ENCODE data around the gene B4GALT4.
"Not testable (repeated sequence)": the region's sequence is repeated elsewhere in the genome, so short reads cannot be mapped to it uniquely, and the experiment has no call there.

The B4GALT4 gene

DNA sequence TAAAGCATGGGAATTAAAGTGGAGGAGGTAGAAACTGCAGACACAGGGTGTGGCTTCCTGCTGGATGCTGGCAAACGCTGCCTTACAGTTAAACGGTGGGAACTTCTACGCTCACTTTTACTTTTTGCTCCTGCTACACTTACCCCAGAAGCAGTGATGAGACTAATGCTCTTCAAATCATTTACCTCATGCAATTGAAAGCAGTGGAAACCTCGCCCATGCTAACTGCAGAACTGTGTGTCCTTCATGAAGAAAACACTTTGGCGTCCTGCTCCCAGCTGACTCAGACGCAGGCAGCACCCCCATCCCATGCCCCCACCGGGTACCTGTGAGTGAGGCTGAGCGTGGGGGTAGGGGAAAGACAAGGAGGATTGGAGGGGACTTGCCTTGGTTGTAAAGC lies 35.5 kb downstream of the B4GALT4 start:
- DNase-seq (ENCODE audit: low read depth in 2 of 2): no peak

DNA sequence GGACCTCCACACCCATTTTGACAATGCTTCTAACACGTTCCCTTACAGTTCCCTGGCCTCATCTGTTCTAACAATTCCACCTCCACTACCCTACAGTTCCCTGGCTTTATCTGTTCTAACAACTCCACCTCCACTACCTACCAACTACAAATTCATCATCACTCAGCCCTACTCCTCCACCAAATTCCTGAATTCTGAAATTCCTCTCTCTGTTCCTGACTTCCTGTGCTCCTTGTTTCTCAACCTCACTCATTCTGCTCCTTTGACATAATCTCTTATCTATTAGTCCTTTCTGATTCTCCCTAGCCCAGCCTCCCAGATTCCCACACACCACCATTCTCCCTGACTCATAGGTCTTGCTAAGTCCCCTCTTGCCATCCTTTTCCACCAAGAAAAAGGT lies 44.8 kb downstream of the B4GALT4 start:
- DNase-seq (ENCODE audit: low read depth in 2 of 2): no peak

DNA sequence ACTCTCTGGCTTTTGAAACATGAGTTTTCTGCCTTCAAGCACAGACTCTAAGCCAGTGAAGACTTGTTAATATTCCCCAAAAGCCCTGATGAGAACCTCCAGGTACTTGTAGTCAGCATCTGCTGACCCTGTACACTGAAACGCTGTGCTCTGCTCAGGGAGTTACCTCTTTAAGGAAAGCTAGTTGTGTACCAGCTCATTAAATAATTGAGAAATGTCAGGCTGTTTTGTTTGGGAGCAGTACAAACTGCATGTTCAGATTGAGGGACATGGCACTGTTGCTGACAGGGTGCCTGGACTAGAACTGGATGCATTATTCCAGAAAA lies 45.6 kb downstream of the B4GALT4 start:
- DNase-seq (ENCODE audit: low read depth in 2 of 2): no peak

DNA sequence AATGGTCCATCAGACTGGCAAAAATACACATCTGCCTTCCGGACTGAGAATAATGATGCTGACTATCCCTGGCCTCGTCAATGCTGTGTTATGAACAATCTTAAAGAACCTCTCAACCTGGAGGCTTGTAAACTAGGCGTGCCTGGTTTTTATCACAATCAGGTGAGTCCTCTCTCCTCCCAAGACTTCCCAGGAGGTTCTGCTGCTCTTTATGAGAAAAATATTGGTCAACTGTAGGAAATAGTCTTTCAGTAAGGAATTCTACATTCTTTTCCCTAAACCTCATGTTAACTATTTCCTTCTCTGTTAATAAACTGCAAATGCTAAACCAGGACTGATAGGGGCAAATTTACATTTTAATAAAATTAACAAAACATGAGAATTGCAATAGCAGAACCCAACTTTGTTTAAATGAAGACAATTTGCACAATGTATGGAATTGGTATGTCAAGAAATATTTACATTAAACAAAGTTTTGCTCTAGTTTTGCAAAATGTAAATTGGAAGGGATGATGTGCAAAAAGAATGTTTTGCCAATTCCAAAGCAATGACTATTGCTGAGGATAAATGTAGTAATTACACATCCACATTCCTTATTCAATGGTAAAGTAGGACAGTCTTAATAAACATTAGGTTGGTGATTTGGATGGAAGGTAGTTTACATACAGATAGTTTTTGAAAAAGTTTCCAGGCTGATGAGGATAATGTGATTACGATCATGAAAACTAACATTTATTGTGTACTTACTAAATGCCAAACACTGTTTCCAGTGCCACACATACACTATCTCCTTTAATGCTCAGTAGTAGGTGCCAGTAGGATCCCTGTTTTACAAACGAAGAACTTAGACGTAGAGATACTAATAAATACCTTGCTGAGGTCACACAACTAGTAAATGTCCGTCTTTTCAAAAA lies 46.2 kb downstream of the B4GALT4 start:
- DNase-seq (ENCODE audit: low read depth in 2 of 2): no peak

DNA sequence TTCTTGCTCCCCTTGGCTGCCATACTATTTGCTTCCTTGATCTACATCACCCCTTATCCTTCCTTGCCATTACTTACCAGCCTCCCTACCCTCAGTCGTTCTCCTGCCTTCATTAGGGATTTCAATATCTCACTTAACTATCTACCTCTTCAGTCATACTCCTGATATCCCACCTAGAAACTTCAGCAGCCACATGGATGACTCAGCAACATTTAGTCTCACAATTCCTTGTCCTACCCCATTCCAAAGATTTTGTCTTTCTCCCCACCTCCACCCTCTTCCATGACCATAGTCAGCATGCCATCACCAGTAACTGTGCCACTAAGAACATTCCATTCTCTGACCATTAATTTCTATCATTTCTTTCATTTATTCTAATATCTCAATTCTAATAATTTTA lies 48.9 kb downstream of the B4GALT4 start:
- no peak for DNase-seq (ENCODE audit: low read depth in 2 of 2)

DNA sequence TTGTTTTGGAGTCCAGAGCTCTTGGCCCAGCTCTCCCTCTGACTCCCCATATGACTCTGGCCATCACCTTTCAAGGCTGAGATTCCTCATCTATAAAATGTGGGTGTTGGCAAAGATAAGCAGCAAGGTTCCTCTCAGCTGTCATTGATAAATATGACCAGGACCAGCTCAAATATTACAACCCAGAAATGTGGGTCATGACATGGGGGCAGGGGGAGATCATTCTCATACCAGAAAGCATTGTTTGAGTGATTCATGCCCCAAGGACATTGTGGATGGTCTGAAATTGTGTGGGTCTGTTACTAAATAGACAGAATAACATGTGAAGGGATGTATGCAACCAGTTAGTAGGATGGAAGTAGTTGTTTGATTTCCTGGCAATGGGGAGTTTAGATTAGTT lies 53.4 kb downstream of the B4GALT4 start:
- no peak for DNase-seq (ENCODE audit: low read depth in 2 of 2)

DNA sequence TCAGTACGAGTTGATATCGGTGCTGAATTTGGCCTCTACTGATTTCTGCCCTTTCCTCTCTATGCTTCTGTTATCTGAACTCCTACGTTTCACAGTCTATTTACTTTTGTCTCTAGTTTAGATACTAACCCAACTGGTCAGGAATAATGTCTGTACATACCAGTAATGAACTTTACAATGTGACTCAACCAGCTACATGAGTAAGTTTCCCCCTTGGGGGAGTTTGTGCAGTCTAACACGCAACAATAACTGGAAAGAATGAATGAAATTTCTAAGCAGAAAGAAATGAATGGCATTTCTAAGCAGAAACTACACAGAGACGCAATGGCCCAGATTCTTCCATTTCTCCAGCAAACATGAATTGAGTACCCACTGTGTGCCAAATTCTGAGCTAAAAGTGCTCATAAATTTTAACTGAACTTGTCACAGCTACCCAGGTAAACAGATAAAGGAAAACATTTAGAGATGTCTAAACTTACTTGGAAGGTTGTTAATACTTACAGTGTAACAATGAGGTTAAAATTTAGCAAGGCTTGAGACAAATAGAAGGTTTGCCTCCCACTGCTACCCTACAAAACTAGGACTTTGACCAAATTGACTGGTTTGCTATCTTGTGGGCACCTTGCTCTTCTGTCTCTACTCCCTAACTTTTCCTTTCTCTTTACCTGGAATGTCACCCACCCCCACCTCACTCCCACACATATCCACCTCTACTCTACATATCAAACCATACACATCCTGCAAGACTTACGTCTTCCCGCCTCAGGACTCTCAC lies 55.7 kb downstream of the B4GALT4 start:
- DNase-seq (ENCODE audit: low read depth in 2 of 2): no peak

DNA sequence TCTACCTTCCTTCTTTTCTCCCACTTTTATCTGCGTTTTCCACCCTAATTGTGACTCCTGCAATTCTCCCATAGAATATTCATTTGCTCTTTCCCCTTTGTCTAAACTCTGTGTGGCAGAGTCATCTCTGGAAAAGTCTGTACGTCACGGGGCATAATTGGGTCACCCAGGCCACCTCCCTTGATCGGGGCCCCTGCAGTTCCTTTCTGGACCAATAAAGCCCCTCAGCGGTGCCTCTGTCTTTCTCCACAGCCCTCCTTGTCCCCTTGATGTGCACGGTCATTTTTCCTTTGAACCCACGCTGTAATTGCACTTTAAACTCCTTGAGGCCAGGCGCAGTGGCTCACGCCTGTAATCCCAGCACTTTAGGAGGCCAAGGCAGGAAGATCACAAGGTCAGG lies 56.6 kb downstream of the B4GALT4 start:
- DNase-seq (ENCODE audit: low read depth in 2 of 2): no peak

DNA sequence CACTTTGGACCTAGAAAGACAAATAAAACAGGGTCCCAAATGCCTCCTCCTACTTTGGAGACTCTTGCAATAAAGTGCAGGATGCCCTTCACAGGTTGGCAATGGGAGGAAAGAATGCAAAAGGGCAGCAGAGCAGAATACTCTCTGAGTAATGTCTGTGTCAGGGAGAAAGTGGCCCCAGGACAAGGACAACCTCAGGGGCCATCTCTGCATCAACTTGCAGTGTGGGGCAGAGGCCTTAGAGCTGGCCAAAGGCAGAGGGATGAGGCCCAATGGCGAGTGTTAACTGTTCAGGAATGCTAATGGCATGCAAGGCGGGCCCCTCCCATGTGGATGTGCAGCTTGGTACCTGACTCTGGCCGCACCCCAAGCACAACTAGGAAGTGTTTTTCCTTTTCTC lies 58.9 kb downstream of the B4GALT4 start:
- DNase-seq (ENCODE audit: low read depth in 2 of 2): no peak

DNA sequence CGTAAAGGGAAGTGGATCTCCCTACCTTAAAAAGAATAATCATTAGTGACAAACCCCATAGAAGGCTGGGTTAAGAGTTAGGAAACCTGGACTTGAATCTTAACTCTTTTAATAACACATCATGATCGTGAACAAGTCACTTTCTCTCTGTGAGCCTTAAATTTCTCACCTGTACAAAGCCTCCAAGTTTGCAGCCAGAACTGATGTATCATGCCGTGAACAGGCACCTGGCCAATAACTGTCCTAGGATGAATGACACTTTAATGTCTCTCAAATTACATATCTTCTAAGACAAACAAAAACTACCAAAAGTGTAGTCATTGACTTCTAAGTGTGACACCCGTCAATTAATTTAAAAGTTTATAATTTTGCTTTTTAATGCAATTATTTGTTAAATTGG lies 63.4 kb downstream of the B4GALT4 start:
- DNase-seq (ENCODE audit: low read depth in 2 of 2): no peak

DNA sequence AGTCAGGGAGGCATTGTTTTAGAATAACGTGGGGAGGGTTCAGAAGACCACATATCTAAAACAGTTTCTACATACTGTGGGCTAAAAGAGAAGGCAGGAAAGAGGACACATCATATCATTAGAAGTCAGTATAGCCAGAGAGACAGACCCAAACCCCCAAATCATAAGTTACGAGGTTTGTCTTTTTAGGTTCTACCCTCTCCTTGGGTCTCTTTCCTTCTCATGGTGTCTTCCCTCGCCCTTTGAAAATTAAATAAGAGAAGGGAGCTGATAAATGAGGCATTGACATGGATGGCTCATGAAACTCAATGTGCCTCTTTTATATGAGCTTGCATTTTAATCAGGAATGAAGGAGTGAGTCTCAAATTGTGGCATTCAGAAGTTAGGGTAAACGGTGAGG lies 63.9 kb downstream of the B4GALT4 start:
- DNase-seq (ENCODE audit: low read depth in 2 of 2): no peak

DNA sequence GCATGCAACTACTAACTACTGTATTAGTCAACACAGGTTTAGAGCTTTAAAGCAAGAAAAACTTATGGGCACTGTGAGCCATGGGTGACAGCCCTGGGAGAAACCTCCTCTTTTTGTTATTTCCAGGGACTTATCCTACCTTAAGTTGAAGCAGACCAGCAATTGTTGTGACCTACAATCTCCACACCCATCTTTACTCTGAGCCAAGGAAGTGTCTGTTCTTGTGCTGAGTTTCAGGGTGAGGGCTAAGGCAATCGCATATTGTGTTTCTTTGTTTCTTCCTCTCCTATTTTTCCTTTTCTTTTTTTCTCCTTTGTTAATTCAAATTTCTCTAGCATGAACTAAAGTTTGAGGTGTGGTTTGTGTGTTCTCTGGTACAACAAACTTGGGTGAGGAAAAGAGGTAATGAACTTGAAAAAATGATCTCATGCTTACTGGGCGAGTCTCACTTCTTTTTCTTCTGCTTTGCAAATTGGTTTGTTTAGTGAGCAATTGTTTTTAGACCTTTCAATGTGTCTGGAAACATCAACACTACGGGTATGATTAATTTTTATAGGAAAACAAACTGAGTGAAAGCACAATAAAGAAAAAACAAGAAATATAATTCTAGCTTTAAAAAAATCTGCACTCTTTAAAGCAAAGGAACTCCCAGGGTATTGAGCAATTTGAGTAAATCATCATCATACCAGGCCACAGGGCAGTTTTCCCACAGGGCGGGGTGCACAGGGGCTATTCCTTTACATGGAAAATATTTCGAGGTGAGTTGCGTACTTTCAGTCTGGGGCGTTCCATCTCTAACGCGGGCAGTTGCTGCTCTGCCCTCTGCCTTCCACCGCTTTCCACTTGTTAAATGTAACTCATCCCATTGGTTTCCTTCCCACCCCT lies 64.6 kb downstream of the B4GALT4 start:
- DNase-seq (ENCODE audit: low read depth in 2 of 2): no peak

DNA sequence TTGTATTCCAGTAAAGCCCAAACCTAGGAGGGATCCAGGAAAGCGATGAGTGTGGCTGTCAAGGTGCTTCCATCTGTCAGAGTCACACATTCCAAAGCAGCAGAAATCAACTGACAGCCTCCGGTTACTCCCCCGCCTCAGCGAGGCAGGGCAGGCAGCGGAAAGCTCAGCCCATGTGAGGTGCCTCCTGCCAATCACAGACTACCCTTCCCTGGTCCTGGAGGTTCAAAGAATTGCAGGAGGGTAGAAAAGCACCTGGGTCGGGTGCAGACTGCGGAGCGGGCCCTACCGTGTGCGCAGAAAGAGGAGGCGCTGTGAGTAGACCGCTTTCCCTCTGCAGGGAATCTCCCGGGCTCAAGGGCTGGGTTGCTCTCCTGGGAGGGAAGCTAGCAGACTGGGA lies 67.4 kb downstream of the B4GALT4 start, which contains the start of gene UPK1B:
Gene UPK1B (plus strand): TSS at position 274 of the 400 bp plus-strand sequence. CDS start 13,144 bp downstream, outside the sequence.
- no peak for DNase-seq (ENCODE audit: low read depth in 2 of 2)

DNA sequence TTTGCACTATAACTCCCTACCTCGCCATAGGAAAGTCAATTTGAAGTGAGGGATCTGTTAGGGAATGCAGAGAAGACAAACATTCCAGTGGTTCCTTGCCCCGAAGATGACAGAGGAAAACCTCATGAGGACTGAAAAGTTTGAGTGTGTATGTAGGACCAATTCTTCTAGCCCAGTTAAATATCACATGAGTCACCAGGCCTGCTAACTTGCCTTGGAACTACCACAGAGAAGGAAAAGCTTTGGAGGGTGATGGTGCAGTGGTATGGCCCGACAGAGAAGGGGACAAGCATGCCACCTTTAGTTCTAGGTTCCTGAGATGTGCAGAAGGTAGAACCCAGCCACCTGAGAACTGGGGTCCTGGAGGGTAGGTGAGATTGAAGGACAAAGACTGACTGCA lies 69.9 kb downstream of the B4GALT4 start:
- no peak for DNase-seq (ENCODE audit: low read depth in 2 of 2)

DNA sequence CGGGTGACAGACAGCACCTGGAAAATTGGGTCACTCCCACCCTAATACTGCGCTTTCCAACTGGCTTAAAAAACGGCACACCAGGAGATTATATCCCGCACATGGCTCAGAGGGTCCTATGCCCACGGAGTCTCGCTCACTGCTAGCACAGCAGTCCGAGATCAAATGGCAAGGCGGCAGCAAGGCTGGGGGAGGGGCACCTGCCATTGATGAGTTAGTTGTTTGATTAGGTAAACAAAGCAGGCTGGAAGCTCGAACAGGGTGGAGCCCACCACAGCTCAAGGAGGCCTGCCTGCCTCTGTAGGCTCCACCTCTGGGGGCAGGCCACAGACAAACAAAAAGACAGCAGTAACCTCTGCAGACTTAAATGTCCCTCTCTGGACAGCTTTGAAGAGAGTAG lies 75.9 kb downstream of the B4GALT4 start:
- not testable (repeated sequence) for DNase-seq (ENCODE audit: low read depth in 2 of 2)

All from stimulated activated CD8-positive, alpha-beta memory T cell treated with anti-CD3 and anti-CD28 coated beads, Interleukin-15, amount 100 ng/mL, for 48 hours (primary cell).